Fibroblast of skin of scalp (primary cell): ENCODE data around the gene ASB15. TPM values are rescaled to one million over a fixed set of nuclear protein-coding genes. Genes with fewer than 3 reads are reported as not detected.
"Not testable (repeated sequence)": the region's sequence is repeated elsewhere in the genome, so short reads cannot be mapped to it uniquely, and the experiment has no call there.

Source experiments
- DNase-seq: peaks from one replicate; pipeline ENCODE4 v3.0.0-alpha.2; 2013
- polyA plus RNA-seq, 2 experiments: library from polyadenylated mRNA; unstranded; fragments of 120-200 nt; gene quantifications; one replicate each; pipeline ENCODE4 v1.2.1, GENCODE V29; 2013; ENCODE audit not compliant: insufficient read length in 2 of 2

The ASB15 gene
- polyA plus RNA-seq (2013, experiment 1 of 2; ENCODE audit: insufficient read length), result 0.05 TPM
- 0.04 TPM for polyA plus RNA-seq (2013, experiment 2 of 2; ENCODE audit: insufficient read length)

- no peak for DNase-seq
Observed at GRCh38 chr7:123601530-123601929, at the start of gene ASB15. TSS of gene ASB15 (plus strand) at chr7:123601821. CDS start at chr7:123614503, 12,682 bp downstream.

- DNase-seq, result not testable (repeated sequence)
Observed at GRCh38 chr7:123552134-123552533, 49.5 kb upstream of the ASB15 start.

- DNase-seq, result no peak
Observed at GRCh38 chr7:123552641-123553040, 49.0 kb upstream of the ASB15 start.

GRCh38 chr7:123553159-123553558 lies 48.5 kb upstream of the ASB15 start:
- no peak for DNase-seq

- DNase-seq, result no peak
Observed at GRCh38 chr7:123555484-123555883, 46.1 kb upstream of the ASB15 start.

- no peak for DNase-seq
Observed at GRCh38 chr7:123557016-123557397, 44.6 kb upstream of the ASB15 start.

GRCh38 chr7:123557398-123558288 lies 44.0 kb upstream of the ASB15 start, which contains the start of gene NDUFA5:
TSS of gene NDUFA5 (minus strand) at chr7:123557818. CDS start at chr7:123557795, 23 bp downstream.
- peak; percentile 99 for DNase-seq

- DNase-seq, result no peak
Observed at GRCh38 chr7:123558289-123558874, 43.2 kb upstream of the ASB15 start.

GRCh38 chr7:123562121-123562520 lies 39.5 kb upstream of the ASB15 start:
- no peak for DNase-seq

- DNase-seq, result no peak
Observed at GRCh38 chr7:123569352-123570010, 32.1 kb upstream of the ASB15 start.

GRCh38 chr7:123570390-123571182 lies 31.0 kb upstream of the ASB15 start:
- DNase-seq, result no peak

GRCh38 chr7:123571187-123571586 lies 30.4 kb upstream of the ASB15 start:
- no peak for DNase-seq

- no peak for DNase-seq
Observed at GRCh38 chr7:123571684-123572083, 29.9 kb upstream of the ASB15 start.

- DNase-seq, result no peak
Observed at GRCh38 chr7:123573341-123573740, 28.3 kb upstream of the ASB15 start.

GRCh38 chr7:123573896-123574467 lies 27.6 kb upstream of the ASB15 start:
- DNase-seq, result no peak

GRCh38 chr7:123579416-123579815 lies 22.2 kb upstream of the ASB15 start:
- no peak for DNase-seq

- DNase-seq, result peak; percentile 27
Observed at GRCh38 chr7:123580406-123581161, 21.0 kb upstream of the ASB15 start.

GRCh38 chr7:123581162-123581459 lies 20.5 kb upstream of the ASB15 start:
- no peak for DNase-seq

- no peak for DNase-seq
Observed at GRCh38 chr7:123583821-123584220, 17.8 kb upstream of the ASB15 start.

GRCh38 chr7:123588376-123588775 lies 13.2 kb upstream of the ASB15 start:
- no peak for DNase-seq

GRCh38 chr7:123594813-123595241 lies 6.8 kb upstream of the ASB15 start:
- DNase-seq, result no peak
